Fibroblast of lung (primary cell): ENCODE measurements around the gene UBE2M.

Experiments
- EZH2 ChIP-seq: IDR thresholded peaks from 2 replicates; pipeline ENCODE4 v1.5.1; 2012; ENCODE audit warnings: low read length, control low read depth, mild to moderate bottlenecking; ENCODE audit errors: missing control alignments
- TF ChIP-seq, protein P1 (sequence below), 2 donors: IDR thresholded peaks in 1 of 2; conservative IDR thresholded peaks in 1 of 2; 1 replicate in 1 of 2; 2 replicates in 1 of 2; pipeline ENCODE4 v1.5.1; 2011 to 2012; ENCODE audit warnings: low read length in 2 of 2, control low read depth in 1 of 2, inconsistent platforms in 1 of 2, low read depth in 1 of 2, mild to moderate bottlenecking in 1 of 2

GRCh38 chr19:58547323-58548312 is 10.8 kb downstream of the UBE2M start:
- TF ChIP-seq, protein P1, sequence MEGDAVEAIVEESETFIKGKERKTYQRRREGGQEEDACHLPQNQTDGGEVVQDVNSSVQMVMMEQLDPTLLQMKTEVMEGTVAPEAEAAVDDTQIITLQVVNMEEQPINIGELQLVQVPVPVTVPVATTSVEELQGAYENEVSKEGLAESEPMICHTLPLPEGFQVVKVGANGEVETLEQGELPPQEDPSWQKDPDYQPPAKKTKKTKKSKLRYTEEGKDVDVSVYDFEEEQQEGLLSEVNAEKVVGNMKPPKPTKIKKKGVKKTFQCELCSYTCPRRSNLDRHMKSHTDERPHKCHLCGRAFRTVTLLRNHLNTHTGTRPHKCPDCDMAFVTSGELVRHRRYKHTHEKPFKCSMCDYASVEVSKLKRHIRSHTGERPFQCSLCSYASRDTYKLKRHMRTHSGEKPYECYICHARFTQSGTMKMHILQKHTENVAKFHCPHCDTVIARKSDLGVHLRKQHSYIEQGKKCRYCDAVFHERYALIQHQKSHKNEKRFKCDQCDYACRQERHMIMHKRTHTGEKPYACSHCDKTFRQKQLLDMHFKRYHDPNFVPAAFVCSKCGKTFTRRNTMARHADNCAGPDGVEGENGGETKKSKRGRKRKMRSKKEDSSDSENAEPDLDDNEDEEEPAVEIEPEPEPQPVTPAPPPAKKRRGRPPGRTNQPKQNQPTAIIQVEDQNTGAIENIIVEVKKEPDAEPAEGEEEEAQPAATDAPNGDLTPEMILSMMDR (conservative IDR thresholded peaks at IDR 0.05 in 1 of 2, IDR thresholded peaks at IDR 0.05 in 1 of 2; ENCODE audit: low read depth in 1 of 2, low read length in 2 of 2): no peak
- no peak for TF ChIP-seq EZH2
